Measurements from ENCODE around the gene HSD17B1. TPM values are rescaled to one million over a fixed set of nuclear protein-coding genes. Genes with fewer than 3 reads are reported as not detected.
A peak's percentile ranks its signal among the peaks of the same experiment; 100 is the strongest.

HSD17B1 gene
- total and polyA plus RNA-seq, 2 of the 13 experiments (the other 11 are each of a cell fraction or from before 2014, with no cell fraction given), result 0.54 to 0.93 TPM

- TF ChIP-seq SAFB2 (CRISPR knock-in tag; IDR thresholded peaks at IDR 0.05; ENCODE audit: borderline replicate concordance, low read depth), result no peak
- no peak for TF ChIP-seq E2F5 (CRISPR knock-in tag; conservative IDR thresholded peaks at IDR 0.05)
- no peak for TF ChIP-seq BRCA1 (CRISPR knock-in tag; IDR thresholded peaks at IDR 0.05)
- no peak; the same call in 1 of the 2 replicates for TF ChIP-seq POLR2G (IDR thresholded peaks at IDR 0.05; ENCODE audit: low read depth, low read length)
- no peak for TF ChIP-seq EZH2 (conservative IDR thresholded peaks at IDR 0.05; ENCODE audit: low read depth, low read length)
- TF ChIP-seq HMG20B (CRISPR knock-in tag; conservative IDR thresholded peaks at IDR 0.05), result no peak
- no peak for TF ChIP-seq ZNF335 (CRISPR knock-in tag; IDR thresholded peaks at IDR 0.05)
- no peak for TF ChIP-seq NR2F6 (IDR thresholded peaks at IDR 0.05)
- no peak for TF ChIP-seq NR2F6 (CRISPR knock-in tag; IDR thresholded peaks at IDR 0.05)
- TF ChIP-seq ZNF639 (CRISPR knock-in tag; conservative IDR thresholded peaks at IDR 0.05), result no peak
- TF ChIP-seq KDM5B (CRISPR knock-in tag; IDR thresholded peaks at IDR 0.05; ENCODE audit: borderline replicate concordance), result peak; percentile 35; the same call in 1 of the 2 replicates
- no peak for TF ChIP-seq FIP1L1 (IDR thresholded peaks at IDR 0.05; ENCODE audit: borderline replicate concordance, insufficient read depth, low read depth, low read length)
- peak; percentile 40; the same call in 1 of the 2 replicates for TF ChIP-seq NR0B2 (CRISPR knock-in tag; IDR thresholded peaks at IDR 0.05)
- TF ChIP-seq RBFOX2 (IDR thresholded peaks at IDR 0.05; ENCODE audit: low read depth, low read length), result peak; percentile 77
- TF ChIP-seq ELF4 (CRISPR knock-in tag; IDR thresholded peaks at IDR 0.05; ENCODE audit: borderline replicate concordance), result no peak
- no peak for TF ChIP-seq MAFK (conservative IDR thresholded peaks at IDR 0.05 in 1 of 2, IDR thresholded peaks at IDR 0.05 in 1 of 2; ENCODE audit: low read length in 2 of 2)
- TF ChIP-seq CTCF (CRISPR knock-in tag; IDR thresholded peaks at IDR 0.05), result peak; percentile 33
- no peak for TF ChIP-seq ZFP36 (IDR thresholded peaks at IDR 0.05; ENCODE audit: borderline replicate concordance, low read depth, low read length, partially characterized antibody)
- no peak for TF ChIP-seq YEATS2 (CRISPR knock-in tag; IDR thresholded peaks at IDR 0.05; ENCODE audit: borderline replicate concordance)
- no peak for TF ChIP-seq LBX2 (CRISPR knock-in tag; IDR thresholded peaks at IDR 0.05; ENCODE audit: borderline replicate concordance)
- TF ChIP-seq DBP (CRISPR knock-in tag; IDR thresholded peaks at IDR 0.05; ENCODE audit: not compliant biosample characterization), result no peak
Measured at GRCh38 chr17:42548070-42548837, 4.5 kb upstream of the HSD17B1 start (continued).
